NCI-H2029 (cell line): Measurements from ENCODE around the gene ILDR1.

Experiments
- DNase-seq: peaks from one replicate; lab custom pipeline; 2025; lab: John Stamatoyannopoulos, UW

The ILDR1 gene

GRCh38 chr3:121992601-121993560 lies 29.2 kb downstream of the ILDR1 start:
- no peak for DNase-seq

GRCh38 chr3:121989943-121990342 lies 32.1 kb downstream of the ILDR1 start:
- DNase-seq: no peak

GRCh38 chr3:121988146-121988545 lies 33.9 kb downstream of the ILDR1 start:
- no peak for DNase-seq

- no peak for DNase-seq
Observed at GRCh38 chr3:121985846-121986245, 36.2 kb downstream of the ILDR1 start.

- no peak for DNase-seq
Observed at GRCh38 chr3:121981473-121981872, 40.6 kb downstream of the ILDR1 start.

GRCh38 chr3:121980450-121980796 lies 41.6 kb downstream of the ILDR1 start:
- DNase-seq: no peak

GRCh38 chr3:121979734-121980449 lies 42.2 kb downstream of the ILDR1 start:
- no peak for DNase-seq

- no peak for DNase-seq
Observed at GRCh38 chr3:121979246-121979645, 42.8 kb downstream of the ILDR1 start.

GRCh38 chr3:121976727-121977126 lies 45.3 kb downstream of the ILDR1 start:
- DNase-seq: no peak

- DNase-seq: no peak
Observed at GRCh38 chr3:121975702-121976302, 46.2 kb downstream of the ILDR1 start.

GRCh38 chr3:121974601-121975111 lies 47.4 kb downstream of the ILDR1 start:
- DNase-seq: no peak

- DNase-seq: no peak
Observed at GRCh38 chr3:121970047-121970446, 52.0 kb downstream of the ILDR1 start.

GRCh38 chr3:121969631-121970030 lies 52.4 kb downstream of the ILDR1 start:
- DNase-seq: no peak

- DNase-seq: no peak
Observed at GRCh38 chr3:121963608-121964007, 58.4 kb downstream of the ILDR1 start.

- DNase-seq: no peak
Observed at GRCh38 chr3:121962443-121962842, 59.6 kb downstream of the ILDR1 start.

- DNase-seq: no peak
Observed at GRCh38 chr3:121961283-121961682, 60.8 kb downstream of the ILDR1 start.

- no peak for DNase-seq
Observed at GRCh38 chr3:121958801-121959200, 63.2 kb downstream of the ILDR1 start.

GRCh38 chr3:121957674-121958415 lies 64.2 kb downstream of the ILDR1 start:
- no peak for DNase-seq

- no peak for DNase-seq
Observed at GRCh38 chr3:121956363-121956762, 65.7 kb downstream of the ILDR1 start.

GRCh38 chr3:121951291-121951919 lies 70.6 kb downstream of the ILDR1 start:
- DNase-seq: no peak

GRCh38 chr3:121948641-121949040 lies 73.4 kb downstream of the ILDR1 start:
- DNase-seq: no peak
